Peyer's patch (tissue), 4 donors: ENCODE measurements around the gene ZNF654.

Source experiments
- POLR2A ChIP-seq, 2 donors: fragments of 450-650 bp; IDR thresholded peaks; one replicate each; pipeline ENCODE4 v1.5.1; 2017; ENCODE audit warnings: antibody characterized with exemption in 2 of 2, mild to moderate bottlenecking in 2 of 2, moderate library complexity in 2 of 2
- TF ChIP-seq, protein P1 (sequence below), 6 experiments: fragments of 450-650 bp in 4 of 6; fragments of 200-600 bp in 2 of 6; sonication (generic) in 1 of 6; IDR thresholded peaks; one replicate each; pipeline ENCODE4 v1.5.1; 2017 to 2019; ENCODE audit warnings: antibody characterized with exemption in 6 of 6, mild to moderate bottlenecking in 3 of 6, moderate library complexity in 1 of 6

DNA sequence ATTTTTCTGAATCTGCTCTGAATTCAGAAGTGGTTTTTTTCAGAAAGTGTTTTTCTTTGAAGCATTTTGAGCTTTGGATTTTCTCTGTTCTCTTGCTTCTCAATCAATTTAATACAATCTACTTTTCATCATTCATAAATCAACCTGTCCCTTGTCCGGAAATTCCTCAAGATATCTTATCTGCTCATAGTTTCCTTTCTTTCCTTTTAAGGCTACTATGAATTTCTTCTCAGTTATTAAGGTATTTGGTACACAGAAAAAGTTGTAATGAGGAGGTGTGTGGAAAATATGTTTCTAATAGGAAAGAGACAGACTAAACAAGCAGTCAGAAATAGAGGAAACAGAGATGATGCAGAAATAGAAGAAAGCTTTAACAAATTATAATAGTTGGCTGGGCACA lies 14.6 kb upstream of the ZNF654 start:
- TF ChIP-seq, protein P1, sequence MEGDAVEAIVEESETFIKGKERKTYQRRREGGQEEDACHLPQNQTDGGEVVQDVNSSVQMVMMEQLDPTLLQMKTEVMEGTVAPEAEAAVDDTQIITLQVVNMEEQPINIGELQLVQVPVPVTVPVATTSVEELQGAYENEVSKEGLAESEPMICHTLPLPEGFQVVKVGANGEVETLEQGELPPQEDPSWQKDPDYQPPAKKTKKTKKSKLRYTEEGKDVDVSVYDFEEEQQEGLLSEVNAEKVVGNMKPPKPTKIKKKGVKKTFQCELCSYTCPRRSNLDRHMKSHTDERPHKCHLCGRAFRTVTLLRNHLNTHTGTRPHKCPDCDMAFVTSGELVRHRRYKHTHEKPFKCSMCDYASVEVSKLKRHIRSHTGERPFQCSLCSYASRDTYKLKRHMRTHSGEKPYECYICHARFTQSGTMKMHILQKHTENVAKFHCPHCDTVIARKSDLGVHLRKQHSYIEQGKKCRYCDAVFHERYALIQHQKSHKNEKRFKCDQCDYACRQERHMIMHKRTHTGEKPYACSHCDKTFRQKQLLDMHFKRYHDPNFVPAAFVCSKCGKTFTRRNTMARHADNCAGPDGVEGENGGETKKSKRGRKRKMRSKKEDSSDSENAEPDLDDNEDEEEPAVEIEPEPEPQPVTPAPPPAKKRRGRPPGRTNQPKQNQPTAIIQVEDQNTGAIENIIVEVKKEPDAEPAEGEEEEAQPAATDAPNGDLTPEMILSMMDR (IDR thresholded peaks at IDR 0.05) = no peak
- TF ChIP-seq POLR2A (IDR thresholded peaks at IDR 0.05) = no peak
